Thyroid gland (tissue), 4 donors: ENCODE results near the gene SLC7A1. TPM values are rescaled to one million over a fixed set of nuclear protein-coding genes. Genes with fewer than 3 reads are reported as not detected.

Source experiments
- DNase-seq, 2 donors: peaks; one replicate each; pipeline ENCODE4 v3.0.0-alpha.2; 2019
- H3K27ac ChIP-seq, 3 donors: fragments of 200-600 bp; sonication (generic); 1 replicate in 2 of 3; 2 replicates in 1 of 3; pipeline ENCODE4 v1.5.1; 2016 to 2019; ENCODE audit warnings: mild to moderate bottlenecking in 1 of 3, moderate library complexity in 1 of 3
- H3K27me3 ChIP-seq: fragments of 200-600 bp; sonication (generic); one replicate; pipeline ENCODE4 v1.5.1; 2019
- H3K36me3 ChIP-seq, 2 donors: fragments of 200-600 bp; sonication (generic); one replicate each; pipeline ENCODE4 v1.5.1; 2016 to 2019
- H3K4me1 ChIP-seq, 2 donors: fragments of 200-600 bp; sonication (generic); one replicate each; pipeline ENCODE4 v1.5.1; 2017 to 2019
- H3K4me3 ChIP-seq, 3 donors: fragments of 200-600 bp; sonication (generic); replicated peaks in 1 of 3; 1 replicate in 2 of 3; 2 replicates in 1 of 3; pipeline ENCODE4 v1.5.1; 2016; ENCODE audit warnings: mild to moderate bottlenecking in 1 of 3
- H3K9me3 ChIP-seq: fragments of 200-600 bp; sonication (generic); one replicate; pipeline ENCODE4 v1.5.1; 2017
- CTCF ChIP-seq, 6 experiments: fragments of 200-600 bp in 3 of 6; fragments of 450-650 bp in 3 of 6; sonication (generic) in 3 of 6; IDR thresholded peaks; one replicate each; pipeline ENCODE4 v1.5.1; 2016 to 2019; ENCODE audit warnings: antibody characterized with exemption in 6 of 6, mild to moderate bottlenecking in 2 of 6, inconsistent platforms in 1 of 6, moderate library complexity in 1 of 6
- POLR2A ChIP-seq, 2 donors: fragments of 450-650 bp; IDR thresholded peaks; one replicate each; pipeline ENCODE4 v1.6.1; 2017; ENCODE audit warnings: antibody characterized with exemption in 2 of 2, mild to moderate bottlenecking in 2 of 2, moderate library complexity in 1 of 2
- WGBS, 2 donors: methylation state at CpG; one replicate each; pipeline ENCODE4 v1.1.5; 2017; 5-methylcytosine and 5-hydroxymethylcytosine counted together
- intact Hi-C: fragments of 100-400 bp; cut with DNase I; formaldehyde crosslinking; loops from one replicate; pipeline ENCODE4 v1.15.1; 2023
- total RNA-seq, 4 donors: library from RNA; depleted of rRNA; stranded (reverse); fragments of >200 nt; gene quantifications; one replicate each; pipeline ENCODE4 v1.2.3, GENCODE V29; 2016

SLC7A1 gene
- total RNA-seq, 4 donors from 2014 or later = 12.9 to 31.2 (median 22.5) TPM

GRCh38 chr13:29572575-29572974 is 22.9 kb downstream of the SLC7A1 start:
- Histone ChIP-seq H3K27me3 (no peaks in the 10 kb centered on the region), H3K27ac (no peak overlapping the region), H3K4me1 (peaks cover 5 to 10% of the 10 kb centered on the region in 2 donors), H3K9me3 (no peaks in the 10 kb centered on the region), H3K36me3 (no peaks in the 10 kb centered on the region), H3K4me3 (no peak overlapping the region)
- DNase-seq = no peak
- 71 to 76% methylated on average over 5 of the region's 5 CpGs for WGBS, 2 donors
- TF ChIP-seq CTCF (IDR thresholded peaks at IDR 0.05) (no peak), POLR2A (IDR thresholded peaks at IDR 0.05) (no peak)
- intact Hi-C loops = no loop called here

DNA sequence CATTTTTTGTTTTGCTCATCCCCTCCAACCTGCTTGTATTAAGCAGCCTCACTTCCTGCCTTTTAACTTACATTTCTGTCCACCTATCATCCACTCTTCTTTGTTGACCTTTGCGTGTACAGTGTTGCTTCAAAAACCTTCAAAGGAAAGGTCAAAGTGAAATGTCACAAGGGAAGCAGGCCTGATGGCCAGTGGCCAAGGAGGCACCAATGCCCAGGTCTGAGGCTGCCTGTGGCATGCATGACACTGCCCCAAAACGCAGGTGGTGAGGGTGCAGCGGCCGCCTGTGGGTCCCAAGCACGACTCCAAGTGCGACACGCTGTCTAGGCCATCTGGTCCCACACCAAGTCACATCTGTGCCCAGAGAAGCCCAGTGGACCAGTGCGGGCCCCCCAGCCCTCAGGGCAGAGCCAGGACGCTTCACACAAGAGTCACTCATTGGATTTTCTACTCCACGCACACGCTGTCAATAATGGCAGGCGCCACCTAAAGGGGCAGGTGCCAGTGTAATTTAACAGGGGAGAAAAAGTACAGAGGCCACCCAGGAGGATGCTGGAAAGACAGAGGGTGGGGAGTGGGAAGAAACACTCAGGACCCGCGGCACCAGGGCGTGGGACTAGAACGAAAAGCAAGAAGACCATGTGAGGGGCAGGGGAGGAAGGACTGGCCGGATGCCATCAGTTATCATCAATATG is 23.5 kb downstream of the SLC7A1 start:
- peaks cover 5 to 10% of the 10 kb centered on the region in 2 donors for H3K4me1 ChIP-seq
- no peaks in the 10 kb centered on the region for H3K27me3 ChIP-seq
- 94 to 97% methylated on average over 17 of the region's 17 CpGs for WGBS, 2 donors
- no peaks in the 10 kb centered on the region for H3K9me3 ChIP-seq
- intact Hi-C loops = no loop called here
- H3K27ac ChIP-seq = no peak overlapping the region
- no peaks in the 10 kb centered on the region for H3K36me3 ChIP-seq
- no peak for DNase-seq
- TF ChIP-seq POLR2A (IDR thresholded peaks at IDR 0.05) (no peak), CTCF (IDR thresholded peaks at IDR 0.05) (no peak)
- no peak overlapping the region for H3K4me3 ChIP-seq

- no peaks in the 10 kb centered on the region for H3K36me3 ChIP-seq
- TF ChIP-seq CTCF (IDR thresholded peaks at IDR 0.05) (no peak), POLR2A (IDR thresholded peaks at IDR 0.05) (no peak)
- 94% methylated on average over 13 to 15 of the region's 15 CpGs for WGBS, 2 donors
- H3K27me3 ChIP-seq = no peaks in the 10 kb centered on the region
- DNase-seq = no peak
- no peak overlapping the region for H3K27ac ChIP-seq
- intact Hi-C loops = no loop called here
- peaks cover 5 to 9% of the 10 kb centered on the region in 2 donors for H3K4me1 ChIP-seq
- H3K4me3 ChIP-seq = no peak overlapping the region
- H3K9me3 ChIP-seq = no peaks in the 10 kb centered on the region
Measured at GRCh38 chr13:29570051-29570654, 25.3 kb downstream of the SLC7A1 start.

DNA sequence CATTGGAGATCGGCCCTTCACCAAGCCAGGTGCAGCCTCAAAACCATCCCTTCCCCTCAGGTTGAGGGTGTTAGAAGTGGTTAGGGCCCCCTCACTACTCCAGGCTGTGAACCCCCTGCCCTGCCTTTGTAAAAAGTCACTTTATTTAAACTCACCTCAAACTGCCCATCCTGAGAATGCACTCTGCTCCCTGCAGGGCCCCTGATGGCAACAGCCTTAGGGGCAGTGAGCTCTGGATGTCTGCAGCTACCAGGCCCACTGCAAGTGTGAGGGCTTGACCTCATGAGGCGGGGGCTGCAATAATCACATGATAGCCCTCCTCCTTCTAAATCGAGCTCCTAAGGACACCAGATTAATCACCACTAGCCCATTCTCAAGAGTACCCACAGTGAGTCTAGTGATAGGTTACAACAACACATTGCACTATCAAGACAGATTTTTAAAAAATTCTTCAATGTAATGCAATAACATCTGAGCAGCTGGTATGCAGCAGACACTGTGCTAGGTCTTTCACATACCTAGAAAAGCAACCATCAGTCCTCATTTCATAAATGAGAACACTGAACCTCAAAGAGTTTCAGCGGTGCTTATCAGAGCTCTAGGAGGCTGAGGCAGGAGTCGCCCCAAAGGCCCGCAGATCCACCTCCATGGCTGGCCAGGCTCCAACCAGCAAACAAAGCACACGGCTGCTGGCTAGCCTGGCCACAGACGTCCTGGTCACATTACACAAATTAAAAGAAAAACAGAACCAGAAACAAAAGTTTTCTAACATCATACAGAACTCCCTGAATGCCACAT is 26.0 kb downstream of the SLC7A1 start:
- H3K36me3 ChIP-seq = no peaks in the 10 kb centered on the region
- TF ChIP-seq POLR2A (IDR thresholded peaks at IDR 0.05) (no peak), CTCF (IDR thresholded peaks at IDR 0.05) (no peak)
- H3K4me1 ChIP-seq = peaks cover 0 to 6% of the 10 kb centered on the region in 2 donors
- intact Hi-C loops = no loop called here
- no peaks in the 10 kb centered on the region for H3K9me3 ChIP-seq
- WGBS, 2 donors = 67 to 84% methylated on average over 8 of the region's 8 CpGs
- H3K4me3 ChIP-seq = no peak overlapping the region
- H3K27me3 ChIP-seq = no peaks in the 10 kb centered on the region
- DNase-seq = peak in 1 of 2 donors; percentile 12
- H3K27ac ChIP-seq = no peak overlapping the region
